DOHH2 (cell line): ENCODE measurements around the gene WDR64.

ENCODE experiments used
- CTCF ChIP-seq: fragments of 200-600 bp; sonication (generic); IDR thresholded peaks from one replicate; pipeline ENCODE4 v1.5.1; 2014; ENCODE audit warnings: antibody characterized with exemption, mild to moderate bottlenecking, low read depth, low read length; ENCODE audit not compliant: poor library complexity, severe bottlenecking
- EZH2phosphoT487 ChIP-seq: fragments of 200-600 bp; sonication (generic); IDR thresholded peaks from 2 replicates; pipeline ENCODE4 v1.6.1; 2017; ENCODE audit warnings: borderline replicate concordance, mild to moderate bottlenecking, antibody characterized with exemption, low read length, moderate library complexity, mixed read lengths

GRCh38 chr1:241645199-241645598 is 6.9 kb upstream of the WDR64 start:
- TF ChIP-seq CTCF = no peak
- no peak for TF ChIP-seq EZH2phosphoT487
